Right ventricle myocardium superior (tissue), 1 donor: ENCODE results near the gene UBA1. TPM values are rescaled to one million over a fixed set of nuclear protein-coding genes. Genes with fewer than 3 reads are reported as not detected.

Source experiments
- ATAC-seq: fragments of 200-7000 bp; cut with Tn5 transposase; one replicate; pipeline ENCODE4 v1.9.1; 2020; ENCODE audit warnings: mild to moderate bottlenecking; ENCODE audit not compliant: poor library complexity
- DNase-seq: peaks from one replicate; pipeline ENCODE4 v3.0.0-alpha.2; 2020
- intact Hi-C: fragments of 100-400 bp; cut with DNase I; formaldehyde crosslinking; loops from one replicate; pipeline ENCODE4 v1.11.2; 2022
- total RNA-seq: library from RNA; stranded (reverse); fragmentation: NEBNext Ultra II Directional; extraction: Animal tissue kit (Norgen Biotek cat#: 25700); gene quantifications from one replicate; pipeline ENCODE4 v1.2.1, GENCODE V29; 2021
- donor health status: DM: no; HTN: yes; CAD: no; lungs with severe emphysema.

The UBA1 gene
- total RNA-seq, 1 donor from 2014 or later = 89.8 TPM

GRCh38 chrX:47168495-47169073 lies 25.0 kb upstream of the UBA1 start:
- intact Hi-C loops = no loop called here
- no peak for ATAC-seq
- DNase-seq = no peak

- intact Hi-C loops = no loop called here
- DNase-seq (no peak), ATAC-seq (no peak)
Observed at GRCh38 chrX:47169273-47169672, 24.4 kb upstream of the UBA1 start.

GRCh38 chrX:47169726-47170515 lies 23.7 kb upstream of the UBA1 start:
- intact Hi-C loops = no loop called here
- ATAC-seq (peak; percentile 86), DNase-seq (peak; percentile 71)

- intact Hi-C loops = no loop called here
- DNase-seq (no peak), ATAC-seq (no peak)
Observed at GRCh38 chrX:47170861-47171692, 22.6 kb upstream of the UBA1 start.

GRCh38 chrX:47171996-47172395 lies 21.6 kb upstream of the UBA1 start:
- intact Hi-C loops = no loop called here
- ATAC-seq (no peak), DNase-seq (no peak)

GRCh38 chrX:47172549-47172948 lies 21.1 kb upstream of the UBA1 start:
- DNase-seq (no peak), ATAC-seq (no peak)
- intact Hi-C loops = no loop called here

GRCh38 chrX:47172971-47173792 lies 20.4 kb upstream of the UBA1 start:
- DNase-seq = no peak
- intact Hi-C loops = no loop called here
- no peak for ATAC-seq

GRCh38 chrX:47174376-47174775 lies 19.3 kb upstream of the UBA1 start:
- intact Hi-C loops = no loop called here
- DNase-seq (no peak), ATAC-seq (no peak)

- no peak for DNase-seq
- ATAC-seq = no peak
- intact Hi-C loops = no loop called here
Observed at GRCh38 chrX:47174846-47175587, 18.6 kb upstream of the UBA1 start.

- intact Hi-C loops = no loop called here
- ATAC-seq (no peak), DNase-seq (no peak)
Observed at GRCh38 chrX:47175588-47175980, 18.0 kb upstream of the UBA1 start.

- ATAC-seq (no peak), DNase-seq (no peak)
- intact Hi-C loops = no loop called here
Observed at GRCh38 chrX:47176101-47176740, 17.4 kb upstream of the UBA1 start.

GRCh38 chrX:47177079-47177478 lies 16.6 kb upstream of the UBA1 start:
- DNase-seq = no peak
- ATAC-seq = no peak
- intact Hi-C loops = no loop called here

GRCh38 chrX:47178337-47178736 lies 15.3 kb upstream of the UBA1 start:
- ATAC-seq = no peak

GRCh38 chrX:47179221-47179927 lies 14.3 kb upstream of the UBA1 start:
- peak; percentile 91 for ATAC-seq
- intact Hi-C loops = no loop called here
- DNase-seq = peak; percentile 75

More at GRCh38 chrX:47178337-47178736, 15.3 kb upstream of the UBA1 start:
- intact Hi-C loops = no loop called here
- no peak for DNase-seq

GRCh38 chrX:47179928-47180255 lies 13.7 kb upstream of the UBA1 start:
- DNase-seq = no peak
- intact Hi-C loops = no loop called here
- peak; percentile 5 for ATAC-seq

- no peak for ATAC-seq
- no peak for DNase-seq
- intact Hi-C loops = no loop called here
Observed at GRCh38 chrX:47180346-47180745, 13.3 kb upstream of the UBA1 start.

GRCh38 chrX:47181301-47181700 lies 12.3 kb upstream of the UBA1 start:
- intact Hi-C loops = no loop called here
- DNase-seq = no peak
- ATAC-seq = no peak
